Vagina (tissue), 2 donors: ENCODE measurements around the gene URI1. TPM values are rescaled to one million over a fixed set of nuclear protein-coding genes. Genes with fewer than 3 reads are reported as not detected.

Source experiments
- DNase-seq, 2 donors: peaks; one replicate each; pipeline ENCODE4 v3.0.0-alpha.2; 2017; ENCODE audit errors: extremely low spot score in 2 of 2
- H3K27ac ChIP-seq: fragments of 200-600 bp; sonication (generic); one replicate; pipeline ENCODE4 v1.5.1; 2019
- H3K27me3 ChIP-seq: fragments of 200-600 bp; sonication (generic); one replicate; pipeline ENCODE4 v1.5.1; 2019
- H3K36me3 ChIP-seq, 2 donors: fragments of 200-600 bp; sonication (generic); one replicate each; pipeline ENCODE4 v1.5.1; 2017 to 2019
- H3K4me1 ChIP-seq: fragments of 200-600 bp; sonication (generic); one replicate; pipeline ENCODE4 v1.5.1; 2019
- H3K4me3 ChIP-seq, 2 donors: fragments of 200-600 bp; sonication (generic); 1 replicate in 1 of 2; 2 replicates in 1 of 2; pipeline ENCODE4 v1.5.1; 2016 to 2019
- H3K9me3 ChIP-seq: fragments of 200-600 bp; sonication (generic); one replicate; pipeline ENCODE4 v1.5.1; 2019
- POLR2A ChIP-seq, 2 donors: fragments of 450-650 bp; IDR thresholded peaks; one replicate each; pipeline ENCODE4 v1.6.1; 2017; ENCODE audit warnings: antibody characterized with exemption in 2 of 2, mild to moderate bottlenecking in 2 of 2, moderate library complexity in 2 of 2
- POLR2AphosphoS5 ChIP-seq, 2 donors: sonication (generic); formaldehyde crosslinking; IDR thresholded peaks; one replicate each; pipeline ENCODE4 v1.9.0; 2017; ENCODE audit warnings: antibody characterized with exemption in 2 of 2, mild to moderate bottlenecking in 2 of 2, low read depth in 1 of 2; ENCODE audit not compliant: insufficient read depth in 1 of 2
- intact Hi-C: fragments of 100-400 bp; cut with DNase I; formaldehyde crosslinking; loops from one replicate; pipeline ENCODE4 v1.15.1; 2023
- total RNA-seq: library from RNA; depleted of rRNA; stranded (reverse); fragments of >200 nt; gene quantifications from one replicate; pipeline ENCODE4 v1.2.3, GENCODE V29; 2016
- TF ChIP-seq, protein P1 (sequence below), 3 experiments: fragments of 450-650 bp in 2 of 3; fragments of 200-600 bp in 1 of 3; sonication (generic) in 1 of 3; IDR thresholded peaks; one replicate each; pipeline ENCODE4 v1.5.1; 2017 to 2019; ENCODE audit warnings: antibody characterized with exemption in 3 of 3, mild to moderate bottlenecking in 2 of 3, moderate library complexity in 2 of 3

The URI1 gene
- total RNA-seq, 1 donor from 2014 or later: 39.8 TPM

DNA sequence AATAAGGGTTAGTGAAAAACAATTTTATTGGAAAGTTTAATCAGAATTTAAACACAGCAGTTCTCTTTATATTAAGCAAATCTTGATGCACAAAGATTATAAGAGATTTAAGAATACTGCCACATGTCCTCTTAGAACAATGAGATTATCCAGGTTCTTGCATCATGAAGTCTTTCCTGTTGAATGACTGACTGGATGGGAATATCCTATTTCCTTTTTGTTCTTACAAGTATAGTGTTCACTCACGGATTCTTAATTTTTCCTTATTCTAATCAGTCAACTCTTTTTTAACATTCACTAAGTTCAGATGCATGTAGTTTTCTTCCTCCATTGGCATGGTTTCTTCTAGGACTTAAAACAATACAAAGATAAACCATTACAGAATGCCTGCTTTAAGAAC is 10.1 kb downstream of the URI1 start:
- intact Hi-C loops: no loop called here
- Histone ChIP-seq H3K4me1 (peaks cover 21% of the 10 kb centered on the region), H3K27me3 (no peaks in the 10 kb centered on the region), H3K36me3 (no peaks in the 10 kb centered on the region), H3K9me3 (no peaks in the 10 kb centered on the region), H3K27ac (no peak overlapping the region), H3K4me3 (no peak overlapping the region)
- DNase-seq: no peak
- TF ChIP-seq POLR2A (IDR thresholded peaks at IDR 0.05) (no peak), POLR2AphosphoS5 (IDR thresholded peaks at IDR 0.05; ENCODE audit: insufficient read depth in 1 of 2, low read depth in 1 of 2) (no peak)
- TF ChIP-seq, protein P1, sequence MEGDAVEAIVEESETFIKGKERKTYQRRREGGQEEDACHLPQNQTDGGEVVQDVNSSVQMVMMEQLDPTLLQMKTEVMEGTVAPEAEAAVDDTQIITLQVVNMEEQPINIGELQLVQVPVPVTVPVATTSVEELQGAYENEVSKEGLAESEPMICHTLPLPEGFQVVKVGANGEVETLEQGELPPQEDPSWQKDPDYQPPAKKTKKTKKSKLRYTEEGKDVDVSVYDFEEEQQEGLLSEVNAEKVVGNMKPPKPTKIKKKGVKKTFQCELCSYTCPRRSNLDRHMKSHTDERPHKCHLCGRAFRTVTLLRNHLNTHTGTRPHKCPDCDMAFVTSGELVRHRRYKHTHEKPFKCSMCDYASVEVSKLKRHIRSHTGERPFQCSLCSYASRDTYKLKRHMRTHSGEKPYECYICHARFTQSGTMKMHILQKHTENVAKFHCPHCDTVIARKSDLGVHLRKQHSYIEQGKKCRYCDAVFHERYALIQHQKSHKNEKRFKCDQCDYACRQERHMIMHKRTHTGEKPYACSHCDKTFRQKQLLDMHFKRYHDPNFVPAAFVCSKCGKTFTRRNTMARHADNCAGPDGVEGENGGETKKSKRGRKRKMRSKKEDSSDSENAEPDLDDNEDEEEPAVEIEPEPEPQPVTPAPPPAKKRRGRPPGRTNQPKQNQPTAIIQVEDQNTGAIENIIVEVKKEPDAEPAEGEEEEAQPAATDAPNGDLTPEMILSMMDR (IDR thresholded peaks at IDR 0.05): no peak

DNA sequence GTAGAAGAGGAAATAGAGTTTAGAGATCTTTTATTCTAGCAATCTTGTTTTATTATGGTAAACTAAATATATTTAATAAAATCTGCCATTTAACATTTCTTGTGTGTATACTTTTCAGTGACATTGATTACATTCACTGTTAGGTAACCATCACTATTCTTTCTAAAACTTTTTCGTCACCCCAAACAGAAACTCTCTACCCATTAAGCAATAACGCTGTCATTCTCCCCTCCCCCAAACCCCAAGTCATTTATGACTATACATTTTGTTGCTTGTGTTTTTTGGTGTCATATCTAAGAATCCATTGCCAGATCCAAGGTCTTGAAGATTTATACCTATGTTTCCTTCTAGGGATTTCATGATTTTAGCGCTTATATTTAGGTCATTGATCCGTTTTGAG is 10.6 kb downstream of the URI1 start:
- no peak for DNase-seq
- H3K36me3 ChIP-seq: no peaks in the 10 kb centered on the region
- TF ChIP-seq, protein P1 (IDR thresholded peaks at IDR 0.05): no peak
- TF ChIP-seq POLR2AphosphoS5 (IDR thresholded peaks at IDR 0.05; ENCODE audit: insufficient read depth in 1 of 2, low read depth in 1 of 2) (no peak), POLR2A (IDR thresholded peaks at IDR 0.05) (no peak)
- peaks cover 16% of the 10 kb centered on the region for H3K4me1 ChIP-seq
- no peaks in the 10 kb centered on the region for H3K27me3 ChIP-seq
- intact Hi-C loops: no loop called here
- H3K9me3 ChIP-seq: no peaks in the 10 kb centered on the region
- H3K4me3 ChIP-seq: no peak overlapping the region
- no peak overlapping the region for H3K27ac ChIP-seq

DNA sequence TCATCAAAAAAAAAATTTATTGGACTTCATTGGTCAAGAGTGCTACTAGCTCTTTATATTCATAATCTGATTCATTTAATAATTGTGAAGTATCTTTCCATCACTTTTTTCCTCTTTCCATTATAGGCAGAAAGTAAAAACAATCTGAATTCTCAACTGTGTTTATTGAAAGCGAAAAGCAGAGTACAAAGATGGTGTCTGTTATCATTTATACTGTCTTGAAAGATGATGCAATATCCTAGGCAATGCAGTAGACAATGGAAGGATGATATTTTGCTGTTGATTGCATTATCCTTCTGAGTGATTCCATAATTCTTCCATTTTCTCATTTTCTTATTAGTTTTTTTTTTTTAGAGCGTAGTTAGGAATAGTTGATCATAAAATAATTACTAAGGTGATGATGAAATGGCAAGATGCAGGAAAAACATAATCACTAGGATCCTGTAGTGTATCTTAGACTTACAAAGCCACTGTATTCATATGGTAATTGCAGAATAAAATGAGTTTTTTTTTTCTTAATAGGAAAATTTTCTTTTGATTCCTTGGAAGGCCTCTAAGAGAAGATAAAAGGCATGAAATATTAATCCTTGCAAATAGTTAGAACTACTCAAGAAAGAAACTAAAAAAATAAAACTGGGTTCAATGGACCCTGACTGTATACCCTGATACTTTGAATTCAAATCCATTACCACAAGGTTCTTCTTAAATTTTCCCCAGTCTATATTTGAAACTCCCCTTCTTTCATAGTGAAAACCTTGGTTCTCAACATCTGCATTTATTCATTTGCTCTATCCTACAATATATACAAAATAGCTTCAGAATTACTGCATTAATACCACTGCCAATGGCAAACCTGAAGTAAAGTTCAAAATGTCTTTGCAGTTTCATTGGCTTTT is 11.6 kb downstream of the URI1 start:
- H3K27ac ChIP-seq: no peak overlapping the region
- peaks cover 8% of the 10 kb centered on the region for H3K4me1 ChIP-seq
- H3K9me3 ChIP-seq: no peaks in the 10 kb centered on the region
- H3K36me3 ChIP-seq: no peaks in the 10 kb centered on the region
- no peak for DNase-seq
- TF ChIP-seq, protein P1 (IDR thresholded peaks at IDR 0.05): no peak
- no peak for TF ChIP-seq POLR2A (IDR thresholded peaks at IDR 0.05)
- no peak for TF ChIP-seq POLR2AphosphoS5 (IDR thresholded peaks at IDR 0.05; ENCODE audit: insufficient read depth in 1 of 2, low read depth in 1 of 2)
- intact Hi-C loops: no loop called here
- H3K4me3 ChIP-seq: no peak overlapping the region
- no peaks in the 10 kb centered on the region for H3K27me3 ChIP-seq

DNA sequence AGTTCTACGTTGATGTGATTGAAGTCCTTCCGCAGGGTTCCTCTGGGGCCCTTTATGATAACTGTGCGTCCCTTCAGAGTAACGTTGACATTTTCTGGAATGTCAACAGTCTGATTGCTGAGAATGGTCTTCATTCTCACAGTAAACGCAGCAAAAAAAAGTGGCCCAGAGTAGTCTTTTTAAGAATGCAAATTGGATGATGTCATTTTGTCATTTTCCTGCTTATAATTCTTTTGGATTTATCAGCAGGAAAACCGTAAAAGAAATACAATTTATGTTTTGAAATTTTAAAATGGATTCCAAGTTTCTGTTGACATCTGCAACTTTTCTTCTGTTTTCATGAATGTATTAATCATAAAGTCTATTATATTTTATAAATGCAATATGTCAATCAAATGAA is 14.8 kb downstream of the URI1 start:
- intact Hi-C loops: no loop called here
- no peak for DNase-seq

More for the DNA sequence above, 14.8 kb downstream of the URI1 start:
- no peaks in the 10 kb centered on the region for H3K36me3 ChIP-seq
- no peaks in the 10 kb centered on the region for H3K9me3 ChIP-seq
- TF ChIP-seq POLR2AphosphoS5 (IDR thresholded peaks at IDR 0.05; ENCODE audit: insufficient read depth in 1 of 2, low read depth in 1 of 2) (no peak), POLR2A (IDR thresholded peaks at IDR 0.05) (no peak)
- TF ChIP-seq, protein P1 (IDR thresholded peaks at IDR 0.05): no peak
- H3K27ac ChIP-seq: no peak overlapping the region
- no peaks in the 10 kb centered on the region for H3K27me3 ChIP-seq
- H3K4me3 ChIP-seq: no peak overlapping the region
- peaks cover 6% of the 10 kb centered on the region for H3K4me1 ChIP-seq
